Ovary (tissue), 9 donors: Measurements from ENCODE around the gene ANXA10. TPM values are rescaled to one million over a fixed set of nuclear protein-coding genes. Genes with fewer than 3 reads are reported as not detected.

Experiments
- DNase-seq, 5 donors: peaks; one replicate each; pipeline ENCODE4 v3.0.0-alpha.2; 2019 to 2020
- H3K27ac ChIP-seq, 2 donors: fragments of 200-600 bp; one replicate each; pipeline versions ENCODE4 v1.5.1 to v1.8.0; 2019 to 2022
- H3K27me3 ChIP-seq: fragments of 200-600 bp; one replicate; pipeline ENCODE4 v1.8.0; 2022
- H3K36me3 ChIP-seq: fragments of 200-600 bp; sonication (generic); one replicate; pipeline ENCODE4 v1.5.1; 2019
- H3K4me1 ChIP-seq: one replicate; pipeline ENCODE4 v1.8.1; 2013; ENCODE audit warnings: mild to moderate bottlenecking, moderate library complexity; ENCODE audit not compliant: insufficient read depth
- H3K4me3 ChIP-seq: fragments of 200-600 bp; sonication (generic); one replicate; pipeline ENCODE4 v1.5.1; 2017
- H3K9me3 ChIP-seq, 2 donors: fragments of 200-600 bp in 1 of 2; sonication (generic) in 1 of 2; one replicate each; pipeline versions ENCODE4 v1.5.1 to v1.8.1; 2013 to 2019; ENCODE audit warnings: mild to moderate bottlenecking in 1 of 2, moderate library complexity in 1 of 2
- CTCF ChIP-seq, 3 donors: fragments of 450-650 bp in 2 of 3; fragments of 200-600 bp in 1 of 3; IDR thresholded peaks; one replicate each; pipeline versions ENCODE4 v1.5.1 to v1.8.0; 2016 to 2022; ENCODE audit warnings: antibody characterized with exemption in 3 of 3, mild to moderate bottlenecking in 1 of 3
- EP300 ChIP-seq: sonication (generic); formaldehyde crosslinking; IDR thresholded peaks from one replicate; pipeline ENCODE4 v1.6.1; 2017; ENCODE audit warnings: antibody characterized with exemption
- POLR2A ChIP-seq: fragments of 450-650 bp; IDR thresholded peaks from one replicate; pipeline ENCODE4 v1.6.1; 2017; ENCODE audit warnings: antibody characterized with exemption, mild to moderate bottlenecking, moderate library complexity
- WGBS, 3 donors: extraction: QIAGEN DNeasy Blood & Tissue Kit in 1 of 3; methylation state at CpG; one replicate each; pipeline versions ENCODE4 v1.1.5 to v1.1.7; 2013 to 2017; 5-methylcytosine and 5-hydroxymethylcytosine counted together
- intact Hi-C, 4 donors: fragments of 100-400 bp; cut with DNase I; formaldehyde crosslinking; loops; one replicate each; pipeline versions ENCODE4 v1.11.0 to v1.15.1; 2022 to 2023
- polyA plus RNA-seq, 2 donors: library from polyadenylated mRNA; stranded (reverse); fragments of 200-250 nt in 1 of 2; fragments of 350-450 nt in 1 of 2; fragmentation: Illumina TruSeq in 1 of 2; extraction: RNeasy Lipid Tissue Mini Kit (QIAGEN cat#74804) in 1 of 2; gene quantifications; one replicate each; pipeline ENCODE4 v1.2.3, GENCODE V29; 2013 to 2014
- total RNA-seq, 7 donors: library from RNA; depleted of rRNA in 2 of 7; stranded (reverse); fragments of >200 nt in 2 of 7; fragmentation: NEBNext Ultra II Directional in 3 of 7; extraction: Animal tissue kit (Norgen Biotek cat#: 25700) in 3 of 7; gene quantifications; one replicate each; pipeline versions ENCODE4 v1.1.0 to v1.2.4, GENCODE V29; 2016 to 2023
- donor health status: DM: no; HTN: no; CAD: no; lungs with moderate emphysema.
- donor health status: DM: no; HTN: no; CAD: no.
- donor health status: Bipolar disorder and iron deficiency.
- donor health status: DM: yes; HTN: yes; CAD: no.
- donor health status: DM: no; HTN: no; CAD: no.
- donor health status: DM: yes; HTN: yes; CAD: no.

ANXA10 gene
- total and polyA plus RNA-seq, 9 donors, result 0.08 to 0.47 (median 0.28) TPM; not detected in 6

- 89 to 94% (median 91%) methylated on average over 4 of the region's 4 CpGs for WGBS, 3 donors
- H3K4me3 ChIP-seq, result no peak overlapping the region
- DNase-seq, result no peak
- H3K27ac ChIP-seq, result no peak overlapping the region
- intact Hi-C loops, result loop anchor here in 2 of 4 donors (10.0 kb wide), 1 partner anchor 1910 kb away; no protein-coding TSS in a partner anchor
- H3K36me3 ChIP-seq, result no peaks in the 10 kb centered on the region
- H3K27me3 ChIP-seq, result no peaks in the 10 kb centered on the region
- H3K9me3 ChIP-seq, result no peaks in the 10 kb centered on the region
- no peaks in the 10 kb centered on the region for H3K4me1 ChIP-seq
- TF ChIP-seq EP300, result no peak
- no peak for TF ChIP-seq CTCF (IDR thresholded peaks at IDR 0.05)
- TF ChIP-seq POLR2A, result no peak
These were observed 17.5 kb upstream of the ANXA10 start for GRCh38 chr4:168074861-168075260.

DNA sequence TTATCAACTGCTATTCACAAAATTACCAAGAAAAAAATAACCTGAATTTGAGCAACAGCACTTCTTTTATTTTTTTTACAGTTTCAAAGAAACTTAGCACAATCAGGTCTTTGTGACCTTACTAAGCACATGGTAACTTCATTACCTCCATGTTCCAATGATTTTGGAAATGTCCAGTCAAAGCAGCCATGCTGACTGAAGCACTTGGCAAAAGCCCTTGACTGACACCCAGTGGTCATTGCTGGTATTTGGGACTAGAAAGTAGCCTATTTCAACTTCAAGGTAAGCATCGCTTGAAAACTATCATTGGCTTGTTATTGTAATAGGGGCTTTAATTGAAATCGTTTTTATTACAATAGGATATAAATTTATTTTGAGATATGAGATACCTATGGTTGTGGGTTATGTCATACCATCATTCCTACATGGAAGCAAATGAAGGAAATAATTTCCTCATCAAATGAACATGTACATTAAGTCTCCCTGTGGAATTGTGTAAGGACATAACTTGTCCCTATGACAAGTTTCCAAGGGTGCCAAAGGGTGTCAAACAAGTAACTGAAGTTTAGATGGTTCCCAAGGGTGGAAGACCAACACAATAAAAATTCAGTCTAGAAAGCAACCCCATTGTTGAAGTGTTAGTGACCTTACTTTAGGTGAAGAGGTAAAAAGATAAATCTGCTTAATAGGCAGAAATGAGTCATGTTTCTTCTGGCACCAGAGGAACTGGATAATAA, 15.2 kb upstream of the ANXA10 start:
- intact Hi-C loops, result loop anchor here in 2 of 4 donors (10.0 kb wide), 1 partner anchor 1912 kb away; no protein-coding TSS in a partner anchor
- 7 to 15% (median 9%) methylated on average over 2 of the region's 2 CpGs for WGBS, 3 donors
- no peak for TF ChIP-seq POLR2A
- peak in 1 of 3 donors; percentile 18 for TF ChIP-seq CTCF (IDR thresholded peaks at IDR 0.05)
- DNase-seq, result peak in 4 of 5 donors; percentile 9 to 21 (median 15)
- Histone ChIP-seq H3K27ac (no peak overlapping the region), H3K27me3 (no peaks in the 10 kb centered on the region), H3K9me3 (no peaks in the 10 kb centered on the region), H3K36me3 (no peaks in the 10 kb centered on the region), H3K4me1 (no peaks in the 10 kb centered on the region), H3K4me3 (no peak overlapping the region)

GRCh38 chr4:168077726-168078239, 14.6 kb upstream of the ANXA10 start:
- intact Hi-C loops, result loop anchor here in 2 of 4 donors (10.0 kb wide), 1 partner anchor 1913 kb away; no protein-coding TSS in a partner anchor
- 50 to 67% (median 58%) methylated on average over 5 of the region's 5 CpGs for WGBS, 3 donors
- DNase-seq, result no peak
- Histone ChIP-seq H3K4me3 (no peak overlapping the region), H3K27ac (no peak overlapping the region), H3K36me3 (no peaks in the 10 kb centered on the region), H3K27me3 (no peaks in the 10 kb centered on the region), H3K9me3 (no peaks in the 10 kb centered on the region), H3K4me1 (no peaks in the 10 kb centered on the region)
- TF ChIP-seq POLR2A (no peak), EP300 (no peak), CTCF (IDR thresholded peaks at IDR 0.05) (no peak)

DNA sequence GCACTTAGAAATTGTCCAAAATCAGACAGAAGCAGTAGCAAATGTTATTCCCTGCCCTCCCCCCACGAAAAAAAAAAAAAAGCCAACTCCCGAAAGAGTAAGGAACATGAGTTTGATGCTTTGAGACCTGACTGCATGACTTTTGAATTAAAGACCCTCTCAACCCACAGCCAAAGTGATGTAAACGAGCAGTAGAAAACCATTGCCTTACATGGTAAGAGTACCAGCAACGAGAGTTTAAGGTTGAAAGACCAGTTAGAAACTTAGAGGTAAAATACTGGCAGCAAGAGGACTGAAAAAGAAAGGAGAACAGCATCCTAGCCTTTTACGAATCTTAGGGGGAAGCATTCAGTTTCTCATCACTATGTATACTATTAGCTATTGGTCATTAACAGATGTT, 10.0 kb upstream of the ANXA10 start:
- intact Hi-C loops, result no loop called here
- no peak for DNase-seq
- H3K9me3 ChIP-seq, result no peaks in the 10 kb centered on the region
- H3K36me3 ChIP-seq, result no peaks in the 10 kb centered on the region
- H3K27me3 ChIP-seq, result no peaks in the 10 kb centered on the region
- no peaks in the 10 kb centered on the region for H3K4me1 ChIP-seq
- TF ChIP-seq CTCF (IDR thresholded peaks at IDR 0.05), result no peak
- no peak for TF ChIP-seq EP300
- no peak for TF ChIP-seq POLR2A
- no peak overlapping the region for H3K4me3 ChIP-seq
- whole genome bisulfite sequencing, 3 donors, result 64 to 70% (median 70%) methylated on average over 5 of the region's 5 CpGs
- no peak overlapping the region for H3K27ac ChIP-seq
